Colonic mucosa (tissue), 4 donors: ENCODE data around the gene HOXA13. TPM values are rescaled to one million over a fixed set of nuclear protein-coding genes. Genes with fewer than 3 reads are reported as not detected.

Experiments
- DNase-seq: peaks from one replicate; pipeline ENCODE4 v3.0.0-alpha.2; 2020
- H3K27ac ChIP-seq: fragments of 200-600 bp; one replicate; pipeline ENCODE4 v1.8.0; 2021
- H3K27me3 ChIP-seq: fragments of 200-600 bp; one replicate; pipeline ENCODE4 v1.8.0; 2021
- H3K36me3 ChIP-seq: fragments of 200-600 bp; one replicate; pipeline ENCODE4 v1.8.0; 2021
- H3K4me1 ChIP-seq: fragments of 200-600 bp; one replicate; pipeline ENCODE4 v1.8.0; 2021; ENCODE audit warnings: mild to moderate bottlenecking
- H3K4me3 ChIP-seq: fragments of 200-600 bp; one replicate; pipeline ENCODE4 v1.8.0; 2021
- H3K9ac ChIP-seq, 2 donors: one replicate each; pipeline ENCODE4 v1.7.0; 2013; ENCODE audit warnings: control low read depth in 2 of 2, low read depth in 2 of 2, low read length in 2 of 2
- H3K9me3 ChIP-seq: fragments of 200-600 bp; one replicate; pipeline ENCODE4 v1.8.0; 2021
- intact Hi-C: fragments of 100-400 bp; cut with DNase I; formaldehyde crosslinking; loops from one replicate; pipeline ENCODE4 v1.14.1; 2022
- total RNA-seq, 2 donors: library from RNA; stranded (reverse); fragmentation: NEBNext Ultra II Directional in 1 of 2; extraction: Animal tissue kit (Norgen Biotek cat#: 25700) in 1 of 2; gene quantifications; one replicate each; pipeline ENCODE4 v1.2.1, GENCODE V29; 2021
- TF ChIP-seq, protein P1 (sequence below): fragments of 200-600 bp; IDR thresholded peaks from one replicate; pipeline ENCODE4 v1.8.0; 2022; ENCODE audit warnings: antibody characterized with exemption, mild to moderate bottlenecking
- donor health status: healthy.
- donor health status: DM: no; HTN: no; CAD: no.
- donor health status: DM: no; HTN: no; CAD: no.

HOXA13 gene
- total RNA-seq, 2 donors from 2014 or later = 22.7 to 33.8 TPM

DNA sequence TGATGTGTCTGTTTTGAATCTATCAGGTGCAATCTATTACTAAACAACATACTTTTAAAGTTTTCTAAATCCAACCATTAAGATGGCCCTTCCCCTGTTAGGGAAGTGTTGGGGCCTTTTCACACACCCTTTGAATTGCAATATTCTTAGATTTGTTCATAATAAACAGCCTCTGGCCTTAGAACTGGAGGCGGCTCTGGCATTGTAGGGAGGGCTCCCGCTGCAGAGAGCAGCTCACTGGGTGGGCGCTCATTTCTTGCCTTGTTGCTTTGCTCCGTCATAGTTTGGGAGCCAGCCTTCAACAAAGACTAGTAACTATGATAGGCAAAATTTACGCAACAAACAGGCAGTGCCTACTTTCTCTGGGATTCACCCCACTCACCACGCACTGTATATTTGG, 21.5 kb downstream of the HOXA13 start:
- TF ChIP-seq, protein P1, sequence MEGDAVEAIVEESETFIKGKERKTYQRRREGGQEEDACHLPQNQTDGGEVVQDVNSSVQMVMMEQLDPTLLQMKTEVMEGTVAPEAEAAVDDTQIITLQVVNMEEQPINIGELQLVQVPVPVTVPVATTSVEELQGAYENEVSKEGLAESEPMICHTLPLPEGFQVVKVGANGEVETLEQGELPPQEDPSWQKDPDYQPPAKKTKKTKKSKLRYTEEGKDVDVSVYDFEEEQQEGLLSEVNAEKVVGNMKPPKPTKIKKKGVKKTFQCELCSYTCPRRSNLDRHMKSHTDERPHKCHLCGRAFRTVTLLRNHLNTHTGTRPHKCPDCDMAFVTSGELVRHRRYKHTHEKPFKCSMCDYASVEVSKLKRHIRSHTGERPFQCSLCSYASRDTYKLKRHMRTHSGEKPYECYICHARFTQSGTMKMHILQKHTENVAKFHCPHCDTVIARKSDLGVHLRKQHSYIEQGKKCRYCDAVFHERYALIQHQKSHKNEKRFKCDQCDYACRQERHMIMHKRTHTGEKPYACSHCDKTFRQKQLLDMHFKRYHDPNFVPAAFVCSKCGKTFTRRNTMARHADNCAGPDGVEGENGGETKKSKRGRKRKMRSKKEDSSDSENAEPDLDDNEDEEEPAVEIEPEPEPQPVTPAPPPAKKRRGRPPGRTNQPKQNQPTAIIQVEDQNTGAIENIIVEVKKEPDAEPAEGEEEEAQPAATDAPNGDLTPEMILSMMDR = no peak
- DNase-seq = no peak
- Histone ChIP-seq H3K4me3 (peak overlapping the region; percentile 28), H3K9me3 (no peaks in the 10 kb centered on the region), H3K27ac (peak overlapping the region; percentile 94), H3K27me3 (peaks cover 9% of the 10 kb centered on the region), H3K36me3 (no peaks in the 10 kb centered on the region), H3K4me1 (peaks cover 19% of the 10 kb centered on the region), H3K9ac (peak overlapping the region in 1 of 2 donors; percentile 98)
- intact Hi-C loops = no loop called here

DNA sequence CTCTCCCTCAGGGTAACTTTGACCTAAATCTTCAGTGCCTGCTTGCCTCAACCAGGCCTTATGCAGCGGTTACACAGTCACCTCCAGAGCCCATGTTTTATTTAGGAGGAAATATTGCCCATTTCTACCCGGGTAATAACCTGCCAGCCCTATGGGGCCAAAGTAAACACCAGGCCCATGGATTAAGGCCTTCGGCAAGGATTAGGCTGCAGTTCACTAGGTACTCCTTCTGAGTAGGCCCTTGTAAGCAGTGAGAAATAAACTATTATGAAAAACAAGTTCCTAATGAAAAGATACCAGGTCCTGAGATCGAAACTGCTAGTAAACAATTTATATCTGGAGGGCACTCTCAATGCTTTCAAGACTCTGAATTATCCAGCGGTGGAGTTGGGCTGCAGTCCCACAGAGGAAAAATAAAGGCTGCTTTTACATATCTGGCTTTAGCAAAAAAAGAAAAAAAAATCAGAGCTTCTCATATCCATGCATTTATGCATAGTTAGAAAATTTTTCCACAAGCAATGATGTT, 22.0 kb downstream of the HOXA13 start:
- intact Hi-C loops = no loop called here
- H3K36me3 ChIP-seq = no peaks in the 10 kb centered on the region
- peaks cover 14% of the 10 kb centered on the region for H3K4me1 ChIP-seq
- peak overlapping the region; percentile 94 for H3K27ac ChIP-seq
- H3K27me3 ChIP-seq = peaks cover 10% of the 10 kb centered on the region
- DNase-seq = no peak
- peak overlapping the region; percentile 28 for H3K4me3 ChIP-seq
- TF ChIP-seq, protein P1 = no peak
- no peaks in the 10 kb centered on the region for H3K9me3 ChIP-seq
- H3K9ac ChIP-seq = peak overlapping the region; percentile 67 to 98

DNA sequence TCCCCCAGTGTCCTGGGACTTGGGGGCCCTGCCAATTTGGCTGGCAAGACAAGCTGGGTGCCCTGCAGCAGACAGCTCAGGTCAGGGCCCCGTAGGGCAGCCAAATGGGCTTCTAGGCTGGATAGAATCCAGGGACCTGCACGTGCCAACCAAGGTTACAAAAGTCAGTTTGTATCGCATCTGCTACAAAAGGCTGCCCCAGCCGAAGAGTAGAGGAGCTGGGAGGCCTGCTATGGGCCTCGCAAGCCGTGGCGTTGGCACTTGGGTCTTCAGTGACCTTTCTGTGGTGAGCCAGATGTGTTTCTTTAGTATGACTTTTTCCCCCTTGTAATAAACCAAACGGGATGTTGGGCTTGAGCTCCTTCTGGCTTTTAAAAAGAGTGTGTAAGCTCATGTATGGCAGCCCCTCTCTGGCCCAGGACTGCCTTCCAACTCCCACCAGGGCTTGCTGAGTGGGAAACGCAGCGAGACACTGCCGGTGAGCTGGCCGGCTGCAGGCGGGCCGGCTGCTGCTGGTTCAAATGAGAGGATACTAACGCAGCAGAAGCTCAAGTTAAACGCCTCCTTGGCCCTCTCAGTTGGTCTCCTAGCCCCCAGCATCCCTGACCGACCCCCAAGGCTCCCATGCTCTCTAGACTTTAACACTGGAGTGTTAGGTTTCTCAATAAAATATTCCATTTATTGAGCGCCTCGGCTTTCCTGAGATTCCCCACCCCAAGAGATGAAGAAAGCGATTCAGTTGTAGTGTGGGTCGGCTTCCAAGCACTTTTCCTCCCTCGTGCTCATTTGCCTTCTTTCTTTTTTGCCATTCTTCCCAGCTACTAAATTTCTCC, 22.7 kb downstream of the HOXA13 start:
- H3K9ac ChIP-seq = peak overlapping the region; percentile 67 to 98
- H3K36me3 ChIP-seq = no peaks in the 10 kb centered on the region
- peak overlapping the region; percentile 94 for H3K27ac ChIP-seq
- peaks cover 10% of the 10 kb centered on the region for H3K27me3 ChIP-seq
- no peak for DNase-seq
- peaks cover 10% of the 10 kb centered on the region for H3K4me1 ChIP-seq
- peak overlapping the region; percentile 28 for H3K4me3 ChIP-seq
- no peaks in the 10 kb centered on the region for H3K9me3 ChIP-seq
- TF ChIP-seq, protein P1 = no peak
- intact Hi-C loops = no loop called here

DNA sequence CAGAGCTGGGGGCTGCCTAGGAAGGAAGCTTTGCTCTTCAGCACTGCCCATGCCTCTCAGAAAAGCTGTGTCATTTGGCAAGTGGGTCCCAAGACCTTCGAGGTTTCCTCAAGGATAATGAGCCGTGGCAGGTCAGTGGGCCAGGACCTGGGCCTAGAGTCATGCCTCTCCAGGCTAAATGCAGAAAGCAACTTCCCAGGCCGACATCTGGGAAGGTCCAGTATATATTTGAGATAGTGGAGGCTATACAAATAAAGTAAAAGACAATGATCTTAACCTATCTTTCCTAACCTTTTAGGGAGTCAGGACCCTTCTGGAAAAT, 23.4 kb downstream of the HOXA13 start:
- Histone ChIP-seq H3K4me3 (peak overlapping the region; percentile 24), H3K27me3 (peaks cover 10% of the 10 kb centered on the region)

DNA sequence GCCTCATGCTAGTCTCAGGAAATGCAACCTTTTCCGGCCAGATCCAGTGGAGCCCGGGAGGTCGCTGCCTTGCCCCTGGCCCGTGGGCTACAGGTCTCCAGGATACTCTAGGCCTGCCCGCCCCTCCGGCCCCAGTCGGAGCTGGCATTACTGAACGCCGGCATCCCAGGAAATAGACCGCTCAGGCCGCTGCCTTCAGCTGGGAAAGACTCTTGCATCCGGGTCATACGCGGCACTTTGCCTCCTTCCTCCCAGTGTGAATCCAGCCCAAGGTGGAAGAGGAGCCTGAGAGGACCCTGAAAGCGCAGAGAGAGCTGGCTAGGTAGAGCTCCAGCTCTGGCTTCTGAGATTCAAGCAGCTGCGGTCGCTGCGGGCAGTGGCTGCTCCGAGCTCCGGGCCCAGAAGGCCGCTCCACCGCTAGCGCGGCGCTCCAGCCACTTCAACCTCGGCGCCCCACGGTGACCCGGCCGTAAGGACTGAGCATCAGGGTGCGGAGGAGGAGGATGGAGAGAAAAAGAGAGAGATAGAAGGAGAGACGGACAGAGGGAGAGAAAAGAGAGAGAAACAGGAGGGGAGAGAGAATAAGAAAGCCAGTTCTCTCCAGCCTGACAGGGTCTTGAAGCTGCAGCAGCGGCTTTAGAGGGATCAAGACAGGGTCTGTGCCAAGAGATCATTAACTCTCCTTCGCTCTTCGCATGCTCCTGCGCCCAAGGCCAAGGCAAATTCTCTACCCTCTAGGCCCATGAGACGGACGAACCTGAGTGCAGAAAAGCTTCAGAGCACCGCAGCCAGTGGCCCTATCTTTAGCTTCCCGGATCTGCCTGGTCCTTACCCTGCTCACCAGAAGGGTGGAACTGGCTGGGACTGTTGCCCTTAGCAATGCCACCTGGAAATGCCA, 24.0 kb downstream of the HOXA13 start:
- DNase-seq = no peak
- Histone ChIP-seq H3K27me3 (peaks cover 10% of the 10 kb centered on the region), H3K4me3 (peak overlapping the region; percentile 24), H3K36me3 (no peaks in the 10 kb centered on the region), H3K9me3 (no peaks in the 10 kb centered on the region), H3K9ac (peak overlapping the region; percentile 77 to 98), H3K27ac (peak overlapping the region; percentile 94), H3K4me1 (peaks cover 3% of the 10 kb centered on the region)
- TF ChIP-seq, protein P1 = no peak
- intact Hi-C loops = no loop called here

More for the DNA sequence above, 23.4 kb downstream of the HOXA13 start:
- TF ChIP-seq, protein P1 = no peak
- peak overlapping the region; percentile 94 for H3K27ac ChIP-seq
- intact Hi-C loops = no loop called here
- no peak for DNase-seq
- H3K9me3 ChIP-seq = no peaks in the 10 kb centered on the region
- peak overlapping the region; percentile 77 to 98 for H3K9ac ChIP-seq
- H3K4me1 ChIP-seq = peaks cover 4% of the 10 kb centered on the region
- H3K36me3 ChIP-seq = no peaks in the 10 kb centered on the region
